DOHH2 (cell line): Measurements from ENCODE around the gene ARF3.
A peak's percentile ranks its signal among the peaks of the same experiment; 100 is the strongest.

Experiments used
- H3F3A ChIP-seq: fragments of 200-600 bp; sonication (generic), shearing (Covaris generic); 2 replicates; pipeline ENCODE4 v1.6.0; 2016; ENCODE audit warnings: antibody characterized with exemption, mild to moderate bottlenecking; ENCODE audit not compliant: control insufficient read depth, insufficient read depth
- H3K27ac ChIP-seq: fragments of 200-600 bp; sonication (generic); 2 replicates; pipeline ENCODE4 v1.5.1; 2014; ENCODE audit warnings: low read depth, mild to moderate bottlenecking, low read length, moderate library complexity
- H3K27me3 ChIP-seq: fragments of 200-600 bp; sonication (generic); 2 replicates; pipeline ENCODE4 v1.6.1; 2014; ENCODE audit warnings: mild to moderate bottlenecking, low read length, mixed read lengths; ENCODE audit not compliant: control insufficient read depth
- H3K36me3 ChIP-seq: fragments of 200-600 bp; sonication (generic); 2 replicates; pipeline ENCODE4 v1.6.1; 2014; ENCODE audit warnings: mild to moderate bottlenecking, low read length, moderate library complexity, mixed read lengths; ENCODE audit not compliant: control insufficient read depth
- H3K4me1 ChIP-seq: fragments of 200-600 bp; sonication (generic); 2 replicates; pipeline ENCODE4 v1.6.1; 2014; ENCODE audit warnings: mild to moderate bottlenecking, low read length, mixed read lengths; ENCODE audit not compliant: control insufficient read depth
- H3K4me2 ChIP-seq: fragments of 200-600 bp; sonication (generic); 2 replicates; pipeline ENCODE4 v1.6.0; 2014; ENCODE audit warnings: mild to moderate bottlenecking, low read length, moderate library complexity
- H3K4me3 ChIP-seq: fragments of 200-600 bp; sonication (generic); 2 replicates; pipeline ENCODE4 v1.5.1; 2014; ENCODE audit warnings: mild to moderate bottlenecking, low read length, mixed read lengths
- H3K79me2 ChIP-seq: fragments of 200-600 bp; sonication (generic); 2 replicates; pipeline ENCODE4 v1.6.1; 2014; ENCODE audit warnings: mild to moderate bottlenecking, low read length, mixed read lengths; ENCODE audit not compliant: control insufficient read depth
- H3K9me2 ChIP-seq: fragments of 200-600 bp; sonication (generic); replicated peaks from 2 replicates; pipeline ENCODE4 v1.6.1; 2014; ENCODE audit warnings: mild to moderate bottlenecking, low read length, mixed read lengths; ENCODE audit not compliant: control insufficient read depth
- H3K9me3 ChIP-seq: fragments of 200-600 bp; sonication (generic); 2 replicates; pipeline ENCODE4 v1.6.1; 2014; ENCODE audit warnings: antibody characterized with exemption, low read length, mixed read lengths; ENCODE audit not compliant: control insufficient read depth, insufficient read depth
- H4K20me1 ChIP-seq: fragments of 200-600 bp; sonication (generic); 2 replicates; pipeline ENCODE4 v1.6.0; 2014; ENCODE audit warnings: low read depth, mild to moderate bottlenecking, antibody characterized with exemption, low read length, moderate library complexity; ENCODE audit not compliant: control insufficient read depth, insufficient read depth
- EZH2phosphoT487 ChIP-seq: fragments of 200-600 bp; sonication (generic); IDR thresholded peaks from 2 replicates; pipeline ENCODE4 v1.6.1; 2017; ENCODE audit warnings: borderline replicate concordance, mild to moderate bottlenecking, antibody characterized with exemption, low read length, moderate library complexity, mixed read lengths
- TF ChIP-seq, protein P1 (sequence below): fragments of 200-600 bp; sonication (generic); IDR thresholded peaks from one replicate; pipeline ENCODE4 v1.5.1; 2014; ENCODE audit warnings: antibody characterized with exemption, mild to moderate bottlenecking, low read depth, low read length; ENCODE audit not compliant: poor library complexity, severe bottlenecking

ARF3 gene

DNA sequence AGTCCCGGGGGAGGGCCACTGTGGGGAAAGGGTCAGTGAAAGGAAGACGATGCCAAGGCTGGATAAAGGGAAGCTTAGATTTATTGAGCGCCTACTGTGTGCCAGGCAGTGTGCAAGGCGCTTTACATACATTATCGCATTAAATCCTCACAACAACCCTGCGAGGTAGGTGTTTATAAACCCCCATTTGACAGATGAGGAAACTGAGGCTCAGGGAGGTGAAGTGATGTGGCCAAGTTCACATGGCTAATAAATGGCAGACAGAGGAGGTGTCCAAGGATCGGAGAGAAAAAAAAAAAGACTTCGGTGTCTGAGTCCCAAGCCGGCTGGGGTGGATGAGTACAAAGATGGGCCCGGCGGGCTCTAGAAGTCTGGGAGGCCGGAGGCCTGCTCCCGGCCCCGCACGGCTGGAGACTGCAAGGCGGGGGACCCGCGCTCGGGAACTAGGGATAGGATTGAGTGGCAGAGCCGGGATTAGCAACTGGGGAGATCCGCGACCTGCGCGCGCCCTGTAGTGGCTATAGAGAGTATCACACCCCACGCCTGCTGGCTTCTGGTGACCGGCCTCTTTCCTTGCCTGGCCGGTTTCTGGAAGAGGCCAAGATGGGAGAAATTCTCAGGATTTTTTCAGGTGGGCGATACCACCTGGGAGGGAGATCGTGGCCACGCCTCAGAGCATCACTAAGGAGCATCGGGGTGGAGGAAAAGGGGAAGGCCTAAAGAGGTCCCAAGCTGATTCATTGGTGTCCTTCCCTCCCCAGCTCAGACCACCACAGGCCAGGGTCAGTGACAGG is 38.0 kb upstream of the ARF3 start:
- TF ChIP-seq, protein P1, sequence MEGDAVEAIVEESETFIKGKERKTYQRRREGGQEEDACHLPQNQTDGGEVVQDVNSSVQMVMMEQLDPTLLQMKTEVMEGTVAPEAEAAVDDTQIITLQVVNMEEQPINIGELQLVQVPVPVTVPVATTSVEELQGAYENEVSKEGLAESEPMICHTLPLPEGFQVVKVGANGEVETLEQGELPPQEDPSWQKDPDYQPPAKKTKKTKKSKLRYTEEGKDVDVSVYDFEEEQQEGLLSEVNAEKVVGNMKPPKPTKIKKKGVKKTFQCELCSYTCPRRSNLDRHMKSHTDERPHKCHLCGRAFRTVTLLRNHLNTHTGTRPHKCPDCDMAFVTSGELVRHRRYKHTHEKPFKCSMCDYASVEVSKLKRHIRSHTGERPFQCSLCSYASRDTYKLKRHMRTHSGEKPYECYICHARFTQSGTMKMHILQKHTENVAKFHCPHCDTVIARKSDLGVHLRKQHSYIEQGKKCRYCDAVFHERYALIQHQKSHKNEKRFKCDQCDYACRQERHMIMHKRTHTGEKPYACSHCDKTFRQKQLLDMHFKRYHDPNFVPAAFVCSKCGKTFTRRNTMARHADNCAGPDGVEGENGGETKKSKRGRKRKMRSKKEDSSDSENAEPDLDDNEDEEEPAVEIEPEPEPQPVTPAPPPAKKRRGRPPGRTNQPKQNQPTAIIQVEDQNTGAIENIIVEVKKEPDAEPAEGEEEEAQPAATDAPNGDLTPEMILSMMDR, result peak; percentile 75
- peak; percentile 62; the same call in 1 of the 2 replicates for TF ChIP-seq EZH2phosphoT487
- Histone ChIP-seq H3K9me3 (no peaks in the 10 kb centered on the region), H4K20me1 (no peaks in the 10 kb centered on the region), H3K36me3 (no peaks in the 10 kb centered on the region), H3K9me2 (no peaks in the 10 kb centered on the region), H3K27me3 (peaks cover 48% of the 10 kb centered on the region), H3K4me3 (peak overlapping the region; percentile 33; the same call in 1 of the 2 replicates), H3K79me2 (0 out of 2 replicates have a peak, but pooled peaks cover 2% of the 10 kb centered on the region), H3F3A (0 out of 2 replicates have a peak, but pooled peaks cover 7% of the 10 kb centered on the region), H3K27ac (no peak overlapping the region), H3K4me1 (peaks cover 43% of the 10 kb centered on the region), H3K4me2 (peak overlapping the region; percentile 47)

DNA sequence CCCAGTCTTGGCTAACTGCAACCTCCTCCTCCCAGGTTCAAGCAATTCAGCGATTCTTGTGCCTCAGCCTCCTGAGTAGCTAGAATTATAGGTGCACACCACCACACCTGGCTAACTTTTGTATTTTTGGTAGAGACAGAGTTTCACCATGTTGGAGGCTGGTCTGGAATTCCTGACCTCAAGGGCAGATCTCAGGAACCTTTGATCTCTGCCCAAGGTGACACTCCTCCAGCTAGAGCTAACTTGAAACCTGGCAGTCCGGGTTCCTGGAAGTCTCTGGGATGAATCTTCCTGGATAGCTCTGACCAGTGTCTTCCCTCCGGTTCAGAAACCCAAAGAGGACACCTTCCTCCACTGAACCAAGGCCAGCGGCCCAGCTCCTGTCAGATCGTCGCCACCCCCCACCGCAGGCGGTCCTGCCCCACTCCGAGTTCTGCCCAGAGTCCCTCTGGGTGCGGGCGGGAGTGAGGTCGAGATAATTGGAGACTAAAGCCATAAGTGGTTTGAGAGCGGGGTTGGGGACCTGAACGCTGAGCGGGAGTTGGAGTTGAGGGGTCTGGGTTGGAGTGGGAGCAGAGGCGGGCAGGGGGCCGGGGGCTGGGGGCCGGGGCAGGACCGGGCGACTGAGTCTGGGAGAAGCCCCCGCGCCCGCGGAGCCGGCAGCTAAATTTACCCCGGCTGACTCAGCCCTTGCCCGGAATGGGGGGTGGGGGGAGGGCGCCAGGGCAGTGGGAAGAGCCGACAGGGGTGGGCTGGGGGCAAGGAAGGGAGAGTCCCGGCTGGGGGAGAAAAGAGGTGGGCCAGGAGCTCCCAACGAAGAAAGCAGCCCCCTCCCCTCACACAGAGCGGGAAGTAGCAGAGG is 37.2 kb upstream of the ARF3 start:
- no peak for TF ChIP-seq EZH2phosphoT487
- TF ChIP-seq, protein P1, result no peak
- Histone ChIP-seq H3K27me3 (peaks cover 48% of the 10 kb centered on the region), H3K4me2 (no peak overlapping the region), H3K9me2 (no peaks in the 10 kb centered on the region), H3K36me3 (no peaks in the 10 kb centered on the region), H3K9me3 (no peaks in the 10 kb centered on the region), H3F3A (0 out of 2 replicates have a peak, but pooled peaks cover 7% of the 10 kb centered on the region), H3K79me2 (0 out of 2 replicates have a peak, but pooled peaks cover under 1% of the 10 kb centered on the region), H4K20me1 (no peaks in the 10 kb centered on the region), H3K4me3 (no peak overlapping the region), H3K27ac (no peak overlapping the region), H3K4me1 (peaks cover 35% of the 10 kb centered on the region)

DNA sequence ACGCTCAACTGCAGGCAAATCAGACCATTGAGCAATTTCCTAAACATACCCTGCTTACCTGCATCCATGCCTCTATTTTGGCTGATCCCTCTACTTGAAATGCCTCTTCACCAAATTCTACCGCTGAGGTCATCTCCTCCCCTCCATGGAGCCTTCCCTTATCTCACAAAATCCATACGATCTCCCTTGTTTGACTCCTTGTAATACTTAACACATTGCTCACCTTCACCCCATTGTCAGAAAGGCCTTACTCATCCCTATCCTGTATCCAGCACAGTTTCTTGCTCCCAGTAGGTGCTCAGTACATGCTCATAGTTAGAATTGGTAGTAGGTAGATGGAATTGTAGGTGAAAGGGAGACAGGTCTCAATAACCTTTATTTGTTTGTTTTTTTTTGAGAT is 36.5 kb upstream of the ARF3 start:
- TF ChIP-seq, protein P1, result no peak
- TF ChIP-seq EZH2phosphoT487, result no peak
- Histone ChIP-seq H3K4me3 (no peak overlapping the region), H3K4me2 (no peak overlapping the region), H3K36me3 (no peaks in the 10 kb centered on the region), H3K27ac (no peak overlapping the region), H3K9me3 (no peaks in the 10 kb centered on the region), H3K27me3 (peaks cover 51% of the 10 kb centered on the region), H3K4me1 (peaks cover 31% of the 10 kb centered on the region), H3K9me2 (no peaks in the 10 kb centered on the region), H3K79me2 (no peaks in the 10 kb centered on the region), H3F3A (0 out of 2 replicates have a peak, but pooled peaks cover 7% of the 10 kb centered on the region), H4K20me1 (no peaks in the 10 kb centered on the region)
